Ovary (tissue), 9 donors: ENCODE data around the gene GALC. TPM values are rescaled to one million over a fixed set of nuclear protein-coding genes. Genes with fewer than 3 reads are reported as not detected.

Experiments
- DNase-seq, 5 donors: peaks; one replicate each; pipeline ENCODE4 v3.0.0-alpha.2; 2019 to 2020
- H3K27ac ChIP-seq, 2 donors: fragments of 200-600 bp; one replicate each; pipeline versions ENCODE4 v1.5.1 to v1.8.0; 2019 to 2022
- H3K27me3 ChIP-seq: fragments of 200-600 bp; one replicate; pipeline ENCODE4 v1.8.0; 2022
- H3K36me3 ChIP-seq: fragments of 200-600 bp; sonication (generic); one replicate; pipeline ENCODE4 v1.5.1; 2019
- H3K4me1 ChIP-seq: one replicate; pipeline ENCODE4 v1.8.1; 2013; ENCODE audit warnings: mild to moderate bottlenecking, moderate library complexity; ENCODE audit not compliant: insufficient read depth
- H3K4me3 ChIP-seq: fragments of 200-600 bp; sonication (generic); one replicate; pipeline ENCODE4 v1.5.1; 2017
- H3K9me3 ChIP-seq, 2 donors: fragments of 200-600 bp in 1 of 2; sonication (generic) in 1 of 2; one replicate each; pipeline versions ENCODE4 v1.5.1 to v1.8.1; 2013 to 2019; ENCODE audit warnings: mild to moderate bottlenecking in 1 of 2, moderate library complexity in 1 of 2
- CTCF ChIP-seq, 3 donors: fragments of 450-650 bp in 2 of 3; fragments of 200-600 bp in 1 of 3; IDR thresholded peaks; one replicate each; pipeline versions ENCODE4 v1.5.1 to v1.8.0; 2016 to 2022; ENCODE audit warnings: antibody characterized with exemption in 3 of 3, mild to moderate bottlenecking in 1 of 3
- EP300 ChIP-seq: sonication (generic); formaldehyde crosslinking; IDR thresholded peaks from one replicate; pipeline ENCODE4 v1.6.1; 2017; ENCODE audit warnings: antibody characterized with exemption
- POLR2A ChIP-seq: fragments of 450-650 bp; IDR thresholded peaks from one replicate; pipeline ENCODE4 v1.6.1; 2017; ENCODE audit warnings: antibody characterized with exemption, mild to moderate bottlenecking, moderate library complexity
- WGBS, 3 donors: extraction: QIAGEN DNeasy Blood & Tissue Kit in 1 of 3; methylation state at CpG; one replicate each; pipeline versions ENCODE4 v1.1.5 to v1.1.7; 2013 to 2017; 5-methylcytosine and 5-hydroxymethylcytosine counted together
- intact Hi-C, 4 donors: fragments of 100-400 bp; cut with DNase I; formaldehyde crosslinking; loops; one replicate each; pipeline versions ENCODE4 v1.11.0 to v1.15.1; 2022 to 2023
- polyA plus RNA-seq, 2 donors: library from polyadenylated mRNA; stranded (reverse); fragments of 200-250 nt in 1 of 2; fragments of 350-450 nt in 1 of 2; fragmentation: Illumina TruSeq in 1 of 2; extraction: RNeasy Lipid Tissue Mini Kit (QIAGEN cat#74804) in 1 of 2; gene quantifications; one replicate each; pipeline ENCODE4 v1.2.3, GENCODE V29; 2013 to 2014
- total RNA-seq, 7 donors: library from RNA; depleted of rRNA in 2 of 7; stranded (reverse); fragments of >200 nt in 2 of 7; fragmentation: NEBNext Ultra II Directional in 3 of 7; extraction: Animal tissue kit (Norgen Biotek cat#: 25700) in 3 of 7; gene quantifications; one replicate each; pipeline versions ENCODE4 v1.1.0 to v1.2.4, GENCODE V29; 2016 to 2023
- donor health status: DM: no; HTN: no; CAD: no; lungs with moderate emphysema.
- donor health status: DM: no; HTN: no; CAD: no.
- donor health status: Bipolar disorder and iron deficiency.
- donor health status: DM: yes; HTN: yes; CAD: no.
- donor health status: DM: no; HTN: no; CAD: no.
- donor health status: DM: yes; HTN: yes; CAD: no.

The GALC gene
- total and polyA plus RNA-seq, 9 donors: 12.4 to 63.4 (median 22.7) TPM

- Histone ChIP-seq H3K27ac (no peak overlapping the region), H3K9me3 (no peaks in the 10 kb centered on the region), H3K27me3 (no peaks in the 10 kb centered on the region), H3K4me3 (no peak overlapping the region), H3K36me3 (no peaks in the 10 kb centered on the region), H3K4me1 (no peaks in the 10 kb centered on the region)
- TF ChIP-seq POLR2A (no peak), CTCF (IDR thresholded peaks at IDR 0.05) (no peak), EP300 (no peak)
- intact Hi-C loops: no loop called here
- 79 to 95% (median 92%) methylated on average over 2 of the region's 2 CpGs for WGBS, 3 donors
- no peak for DNase-seq
These were observed 22.0 kb downstream of the GALC start for GRCh38 chr14:87971010-87971409.

GRCh38 chr14:87967496-87967895 lies 25.5 kb downstream of the GALC start:
- no peaks in the 10 kb centered on the region for H3K36me3 ChIP-seq
- intact Hi-C loops: no loop called here
- no peaks in the 10 kb centered on the region for H3K27me3 ChIP-seq

GRCh38 chr14:87966816-87967215 lies 26.2 kb downstream of the GALC start:
- no peaks in the 10 kb centered on the region for H3K36me3 ChIP-seq
- TF ChIP-seq EP300 (no peak), CTCF (IDR thresholded peaks at IDR 0.05) (no peak), POLR2A (no peak)
- WGBS, 3 donors: 78 to 83% (median 81%) methylated on average over 3 of the region's 3 CpGs
- intact Hi-C loops: no loop called here
- no peaks in the 10 kb centered on the region for H3K9me3 ChIP-seq
- H3K4me3 ChIP-seq: no peak overlapping the region
- no peaks in the 10 kb centered on the region for H3K4me1 ChIP-seq
- H3K27ac ChIP-seq: no peak overlapping the region
- no peak for DNase-seq
- H3K27me3 ChIP-seq: no peaks in the 10 kb centered on the region

More at GRCh38 chr14:87967496-87967895, 25.5 kb downstream of the GALC start:
- no peak for DNase-seq
- Histone ChIP-seq H3K4me1 (no peaks in the 10 kb centered on the region), H3K4me3 (no peak overlapping the region), H3K9me3 (no peaks in the 10 kb centered on the region), H3K27ac (no peak overlapping the region)
- no peak for TF ChIP-seq POLR2A
- TF ChIP-seq EP300: no peak
- no peak for TF ChIP-seq CTCF (IDR thresholded peaks at IDR 0.05)

- Histone ChIP-seq H3K27me3 (no peaks in the 10 kb centered on the region), H3K9me3 (no peaks in the 10 kb centered on the region), H3K4me1 (no peaks in the 10 kb centered on the region), H3K36me3 (no peaks in the 10 kb centered on the region), H3K4me3 (no peak overlapping the region), H3K27ac (no peak overlapping the region)
- intact Hi-C loops: no loop called here
- WGBS, 3 donors: 86 to 94% (median 91%) methylated on average over 2 of the region's 2 CpGs
- no peak for DNase-seq
- TF ChIP-seq POLR2A (no peak), CTCF (IDR thresholded peaks at IDR 0.05) (no peak)
These were observed 31.7 kb downstream of the GALC start for GRCh38 chr14:87961246-87961645.
